GM06990 (cell line): ENCODE data around the gene BMP7.
"Not testable (repeated sequence)": the region's sequence is repeated elsewhere in the genome, so short reads cannot be mapped to it uniquely, and the experiment has no call there.

Experiments
- DNase-seq: peaks from one replicate; pipeline ENCODE4 v3.0.0-alpha.2; 2011; ENCODE audit not compliant: insufficient read length; ENCODE audit errors: extremely low read depth
- H3K27me3 ChIP-seq: replicated peaks from 2 replicates; pipeline ENCODE4 v1.6.0; 2011; ENCODE audit warnings: low read length; ENCODE audit not compliant: control insufficient read depth, insufficient read depth
- H3K36me3 ChIP-seq: 2 replicates; pipeline ENCODE4 v1.5.1; 2011; ENCODE audit warnings: low read length; ENCODE audit not compliant: control insufficient read depth, insufficient read depth
- H3K4me3 ChIP-seq: replicated peaks from 2 replicates; pipeline ENCODE4 v1.5.1; 2011; ENCODE audit warnings: low read depth, mild to moderate bottlenecking, control low read depth, low read length
- TF ChIP-seq, protein P1 (sequence below): IDR thresholded peaks from 2 replicates; pipeline ENCODE4 v1.5.1; 2011; ENCODE audit warnings: low read length, control low read depth, mild to moderate bottlenecking, inconsistent platforms; ENCODE audit not compliant: insufficient read depth, poor library complexity, severe bottlenecking

BMP7 gene

DNA sequence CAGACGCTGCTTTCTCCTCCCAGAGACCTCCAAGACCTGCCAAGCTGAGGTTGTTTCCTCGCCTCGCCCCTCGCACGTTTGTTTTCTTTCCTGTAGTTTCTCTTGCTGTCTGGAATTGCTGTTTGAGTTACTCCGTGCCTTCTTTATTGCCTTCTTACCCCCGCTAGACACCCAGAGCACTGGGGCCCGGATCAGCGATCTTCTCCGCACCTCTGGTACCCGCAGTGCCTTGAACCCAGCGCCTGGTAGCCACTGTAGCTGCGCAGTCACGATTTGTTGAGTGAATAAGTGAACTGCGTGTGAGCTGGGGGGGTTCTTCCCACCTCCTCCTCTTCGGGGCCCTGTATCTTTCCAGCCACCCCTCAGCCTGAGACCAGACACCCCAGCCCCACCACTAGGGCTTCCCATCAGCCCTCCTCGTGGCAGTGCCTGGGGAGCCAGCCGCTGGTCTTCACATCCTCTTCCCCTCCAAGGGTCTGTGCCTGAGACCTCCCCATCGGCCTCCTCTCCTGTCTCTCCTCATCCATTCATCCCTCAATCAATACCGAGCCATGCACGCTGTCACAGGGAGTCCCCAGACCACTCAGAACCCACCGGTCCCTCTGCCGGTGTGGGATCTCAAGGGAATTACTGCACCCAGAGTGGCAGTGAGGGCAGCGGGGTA is 849 bp upstream of the BMP7 start:
- H3K4me3 ChIP-seq: no peak overlapping the region
- TF ChIP-seq, protein P1, sequence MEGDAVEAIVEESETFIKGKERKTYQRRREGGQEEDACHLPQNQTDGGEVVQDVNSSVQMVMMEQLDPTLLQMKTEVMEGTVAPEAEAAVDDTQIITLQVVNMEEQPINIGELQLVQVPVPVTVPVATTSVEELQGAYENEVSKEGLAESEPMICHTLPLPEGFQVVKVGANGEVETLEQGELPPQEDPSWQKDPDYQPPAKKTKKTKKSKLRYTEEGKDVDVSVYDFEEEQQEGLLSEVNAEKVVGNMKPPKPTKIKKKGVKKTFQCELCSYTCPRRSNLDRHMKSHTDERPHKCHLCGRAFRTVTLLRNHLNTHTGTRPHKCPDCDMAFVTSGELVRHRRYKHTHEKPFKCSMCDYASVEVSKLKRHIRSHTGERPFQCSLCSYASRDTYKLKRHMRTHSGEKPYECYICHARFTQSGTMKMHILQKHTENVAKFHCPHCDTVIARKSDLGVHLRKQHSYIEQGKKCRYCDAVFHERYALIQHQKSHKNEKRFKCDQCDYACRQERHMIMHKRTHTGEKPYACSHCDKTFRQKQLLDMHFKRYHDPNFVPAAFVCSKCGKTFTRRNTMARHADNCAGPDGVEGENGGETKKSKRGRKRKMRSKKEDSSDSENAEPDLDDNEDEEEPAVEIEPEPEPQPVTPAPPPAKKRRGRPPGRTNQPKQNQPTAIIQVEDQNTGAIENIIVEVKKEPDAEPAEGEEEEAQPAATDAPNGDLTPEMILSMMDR: no peak
- H3K27me3 ChIP-seq: peaks cover 2% of the 10 kb centered on the region
- H3K36me3 ChIP-seq: no peaks in the 10 kb centered on the region
- no peak for DNase-seq

DNA sequence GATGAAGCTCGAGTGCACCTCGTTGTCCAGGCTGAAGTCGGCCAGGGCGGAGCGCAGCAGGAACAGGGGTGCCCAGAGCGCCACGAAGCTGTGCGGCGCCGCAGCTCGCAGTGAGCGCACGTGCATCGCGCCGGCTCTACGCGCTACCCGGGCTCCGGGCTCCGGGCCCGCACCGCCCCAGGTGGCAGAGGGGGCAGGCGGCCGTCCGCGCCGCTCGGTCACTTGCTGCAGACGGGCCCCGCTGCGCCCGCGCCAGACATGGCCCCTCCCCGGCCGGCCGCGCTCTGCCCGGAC is 497 bp downstream of the BMP7 start:
- Histone ChIP-seq H3K36me3 (no peaks in the 10 kb centered on the region), H3K4me3 (no peak overlapping the region), H3K27me3 (peaks cover 2% of the 10 kb centered on the region)
- no peak for DNase-seq
- TF ChIP-seq, protein P1: no peak

DNA sequence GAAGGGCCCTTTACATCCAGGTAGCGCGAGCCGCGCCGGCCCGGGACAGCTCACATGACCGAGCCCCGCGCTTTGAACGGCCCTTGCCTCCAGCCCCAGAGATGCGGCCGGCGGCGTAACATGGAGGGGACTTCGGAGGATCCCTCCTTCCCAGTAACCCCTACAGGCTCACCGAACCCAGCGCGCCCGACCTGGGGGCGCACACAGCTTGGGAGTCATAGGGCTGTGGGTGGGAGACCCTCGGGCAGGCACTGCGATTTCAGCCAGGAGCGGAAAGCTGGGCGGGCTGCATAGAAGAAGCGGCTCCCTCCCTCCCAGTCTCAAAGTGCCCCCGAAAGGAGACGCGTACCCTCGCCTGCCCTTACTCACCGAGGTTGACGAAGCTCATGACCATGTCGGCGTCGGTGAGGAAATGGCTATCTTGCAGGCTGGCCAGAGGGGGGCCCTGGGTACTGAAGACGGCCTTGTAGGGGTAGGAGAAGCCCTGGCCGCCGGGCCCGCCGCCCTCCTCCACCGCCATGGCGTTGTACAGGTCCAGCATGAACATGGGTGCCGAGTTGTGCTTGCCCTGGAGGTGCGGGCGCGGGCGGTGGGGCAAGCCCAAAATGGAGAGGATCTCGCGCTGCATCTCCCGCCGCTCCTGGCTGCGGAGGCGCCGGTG is 975 bp downstream of the BMP7 start:
- Histone ChIP-seq H3K27me3 (peaks cover 2% of the 10 kb centered on the region), H3K4me3 (no peak overlapping the region), H3K36me3 (no peaks in the 10 kb centered on the region)
- no peak for DNase-seq
- TF ChIP-seq, protein P1: no peak

DNA sequence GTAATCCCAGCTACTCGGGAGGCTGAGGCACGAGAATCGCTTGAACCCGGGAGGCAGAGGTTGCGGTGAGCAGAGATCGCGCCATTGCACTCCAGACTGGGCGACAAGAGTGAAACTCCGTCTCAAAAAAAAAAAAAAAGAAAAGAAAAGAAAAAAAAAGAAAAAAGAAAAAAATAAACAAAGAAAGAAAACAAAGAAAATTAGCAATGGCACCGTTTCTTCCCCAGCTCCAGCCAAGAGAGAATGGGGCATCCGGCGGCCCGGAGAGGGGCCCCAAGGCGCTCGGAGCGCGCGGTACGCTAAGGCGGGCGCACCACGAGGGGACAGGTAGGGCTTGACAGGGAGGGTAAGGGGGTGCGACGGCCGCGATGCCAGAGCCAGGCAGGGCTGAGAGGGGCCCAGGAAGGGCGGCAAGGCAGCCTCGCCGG is 1.5 kb downstream of the BMP7 start:
- not testable (repeated sequence) for H3K4me3 ChIP-seq, H3K36me3 ChIP-seq, H3K27me3 ChIP-seq, DNase-seq

DNA sequence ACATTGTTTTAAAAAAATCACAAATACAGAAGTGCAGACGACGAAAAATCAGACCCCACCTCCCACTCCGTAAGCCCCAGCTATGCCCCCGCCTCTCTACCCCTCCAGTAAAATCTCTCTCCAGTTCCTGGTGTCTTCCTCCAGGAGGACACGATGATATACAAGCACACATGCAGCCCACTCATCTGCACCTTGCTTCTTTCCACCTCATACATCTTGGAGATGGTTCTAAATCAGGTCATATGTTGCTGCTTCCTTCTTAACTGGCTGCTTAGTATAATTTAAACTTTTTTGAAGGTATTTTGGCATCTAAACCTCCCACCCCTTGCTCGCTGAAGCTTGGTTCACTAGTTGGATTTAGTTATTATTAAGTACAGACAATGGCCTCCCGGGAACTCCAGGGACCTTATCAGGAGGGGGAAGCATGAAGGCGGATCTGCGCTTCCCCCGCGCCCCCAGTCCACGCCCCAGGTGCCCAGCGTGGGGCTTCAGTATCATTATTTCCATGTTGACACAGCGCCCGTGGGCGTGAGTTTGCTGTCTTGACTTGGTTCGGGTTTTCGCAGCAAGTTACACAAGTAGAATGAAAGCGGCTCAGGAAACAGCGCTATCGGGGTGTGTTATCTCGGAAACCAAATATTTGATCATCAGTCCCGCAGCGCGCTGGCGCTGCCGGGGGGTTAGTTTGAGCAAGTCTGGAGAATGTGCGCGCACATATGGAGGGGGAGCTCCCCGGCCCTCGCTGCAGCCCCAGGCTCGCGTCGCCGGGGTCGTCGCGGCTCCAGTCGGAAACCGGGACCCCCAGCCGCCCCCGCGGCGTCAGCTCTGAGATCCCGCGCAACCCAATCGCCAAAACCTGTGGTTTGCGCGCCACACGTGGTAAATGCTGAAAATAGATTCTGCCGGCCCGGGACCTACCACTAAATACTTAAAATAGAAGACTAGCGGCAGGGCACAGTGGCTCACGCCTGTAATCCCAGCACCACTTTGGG is 2.3 kb downstream of the BMP7 start:
- no peak for DNase-seq
- no peak overlapping the region for H3K4me3 ChIP-seq

More for the DNA sequence above, 2.3 kb downstream of the BMP7 start:
- TF ChIP-seq, protein P1: no peak
- Histone ChIP-seq H3K27me3 (peaks cover 3% of the 10 kb centered on the region), H3K36me3 (no peaks in the 10 kb centered on the region)
